NCI-H82 treated with DMSO at 0.1 percent for 48 hours (cell line): ENCODE measurements around the gene RNU6-1.

Experiments
- DNase-seq: peaks from one replicate; lab custom pipeline; 2025; ENCODE audit not compliant: unreplicated experiment; lab: John Stamatoyannopoulos, UW

The RNU6-1 gene

GRCh38 chr15:67822537-67823313 is 17.1 kb downstream of the RNU6-1 start:
- no peak for DNase-seq

GRCh38 chr15:67821784-67822440 is 17.9 kb downstream of the RNU6-1 start:
- DNase-seq, result no peak

- no peak for DNase-seq
Observed at GRCh38 chr15:67820992-67821783, 18.7 kb downstream of the RNU6-1 start.

- no peak for DNase-seq
Observed at GRCh38 chr15:67820122-67820991, 19.5 kb downstream of the RNU6-1 start.

DNA sequence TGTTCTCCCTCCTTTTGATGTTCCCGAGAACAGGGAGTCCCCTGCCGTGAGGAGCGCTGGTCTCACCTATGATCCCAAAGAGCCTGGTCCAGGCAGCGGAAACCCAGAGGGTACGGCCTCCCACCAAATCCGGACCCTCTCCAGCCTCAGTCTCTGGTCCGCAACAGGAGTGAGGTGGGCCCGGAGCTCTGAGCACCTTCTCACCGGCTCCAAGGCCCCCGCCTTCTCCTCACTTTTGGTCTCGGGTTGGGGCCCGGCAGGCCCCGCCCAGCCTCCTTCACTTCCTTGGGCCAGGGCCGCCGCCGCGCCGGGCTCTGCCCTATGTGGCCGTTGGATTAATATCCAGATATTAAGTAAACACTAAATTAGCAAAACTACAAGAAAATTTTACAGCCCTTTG is 20.2 kb downstream of the RNU6-1 start:
- no peak for DNase-seq

DNA sequence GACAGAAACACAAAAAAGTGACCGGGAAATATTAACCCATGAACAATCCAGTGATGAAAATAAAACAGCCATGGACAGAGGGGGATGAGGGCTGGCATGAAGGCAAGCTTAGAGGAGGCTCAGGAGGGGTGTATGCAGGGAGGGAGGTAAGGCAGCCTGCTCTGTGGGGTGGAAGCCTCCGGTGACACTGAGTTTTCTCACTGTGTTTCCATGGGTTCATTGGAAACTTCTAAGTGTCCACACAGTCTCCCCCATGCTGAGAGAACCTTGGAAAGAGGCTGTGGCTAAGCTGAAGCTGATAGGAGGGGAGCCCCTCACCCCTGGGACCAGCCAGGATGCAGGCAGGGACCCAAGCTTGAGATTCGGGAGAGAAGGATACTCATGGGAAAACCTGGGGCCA is 21.4 kb downstream of the RNU6-1 start:
- no peak for DNase-seq

- no peak for DNase-seq
Observed at GRCh38 chr15:67816668-67817067, 23.2 kb downstream of the RNU6-1 start.

DNA sequence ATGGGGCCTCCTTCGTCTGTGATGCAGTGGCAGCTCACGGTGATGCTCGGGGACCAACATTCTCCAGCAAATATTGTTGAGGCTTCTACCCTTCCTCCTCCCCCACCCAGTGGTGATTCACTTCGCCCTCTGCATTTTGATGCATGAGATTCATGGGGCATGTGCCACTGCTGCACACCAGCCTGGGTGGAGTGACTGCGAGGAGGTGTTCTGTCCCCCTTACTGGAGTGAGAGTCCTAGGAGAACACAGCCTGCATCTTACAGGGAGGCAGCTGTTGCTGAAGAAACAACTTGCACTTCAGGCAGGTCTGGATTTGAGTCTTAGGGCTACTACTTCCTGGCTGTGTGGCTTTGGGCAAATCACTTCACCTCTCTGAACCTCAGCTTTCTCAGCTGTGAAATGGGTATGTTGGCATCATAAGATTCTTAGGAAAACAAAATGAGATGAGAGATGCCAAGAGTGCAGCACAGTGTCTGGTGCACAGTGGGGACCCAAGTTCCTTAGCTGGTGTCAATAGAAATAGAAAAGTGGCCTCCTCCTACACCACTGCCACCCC is 24.7 kb downstream of the RNU6-1 start:
- DNase-seq, result no peak

DNA sequence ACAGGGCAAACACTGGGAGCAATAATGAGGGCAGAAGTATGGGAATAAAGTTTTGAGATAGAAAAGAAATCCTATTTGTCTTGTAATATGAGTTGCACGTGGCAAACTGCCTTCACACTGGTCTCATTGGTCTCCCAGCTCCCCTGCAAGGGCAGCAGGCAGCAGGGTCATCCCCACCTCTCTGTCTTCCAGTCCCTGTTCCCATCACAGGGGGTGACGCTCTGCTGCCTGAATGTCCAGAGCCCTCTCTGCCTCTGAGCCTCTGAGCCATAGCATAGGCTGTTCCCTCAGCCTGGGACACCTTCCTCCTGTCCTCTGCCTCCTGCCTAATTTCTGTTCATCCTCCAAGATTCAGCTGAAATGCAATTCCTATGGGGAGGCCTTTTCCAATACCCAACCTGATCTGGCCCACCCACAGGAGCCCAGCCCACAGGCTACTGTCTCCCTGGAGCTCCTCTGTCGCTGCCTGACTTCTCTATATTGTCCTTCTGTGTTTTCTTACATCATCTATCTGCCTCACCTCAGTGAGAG is 26.7 kb downstream of the RNU6-1 start:
- no peak for DNase-seq

- DNase-seq, result no peak
Observed at GRCh38 chr15:67812241-67812644, 27.6 kb downstream of the RNU6-1 start.

GRCh38 chr15:67809866-67810265 is 30.0 kb downstream of the RNU6-1 start:
- DNase-seq, result no peak

- no peak for DNase-seq
Observed at GRCh38 chr15:67809441-67809840, 30.4 kb downstream of the RNU6-1 start.

DNA sequence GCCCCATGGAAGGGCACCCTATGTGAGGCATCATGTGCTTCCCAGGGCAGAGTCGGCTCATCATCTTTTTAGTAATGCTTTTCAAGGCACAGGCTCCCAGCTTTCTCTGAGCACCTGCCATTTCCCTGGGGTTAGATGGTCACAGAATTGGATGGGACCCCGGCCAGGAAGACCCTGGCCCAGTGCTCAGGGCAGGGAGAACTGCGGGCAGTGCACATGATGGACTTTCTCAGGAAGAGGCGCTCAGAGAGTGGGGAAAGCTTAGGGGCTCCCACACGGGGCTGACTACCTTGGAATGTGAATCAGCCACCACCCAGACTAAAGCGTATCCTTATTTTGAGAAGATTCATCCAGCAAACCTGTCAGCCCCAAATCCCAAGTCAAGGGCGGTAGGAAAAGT is 31.0 kb downstream of the RNU6-1 start:
- DNase-seq, result no peak

DNA sequence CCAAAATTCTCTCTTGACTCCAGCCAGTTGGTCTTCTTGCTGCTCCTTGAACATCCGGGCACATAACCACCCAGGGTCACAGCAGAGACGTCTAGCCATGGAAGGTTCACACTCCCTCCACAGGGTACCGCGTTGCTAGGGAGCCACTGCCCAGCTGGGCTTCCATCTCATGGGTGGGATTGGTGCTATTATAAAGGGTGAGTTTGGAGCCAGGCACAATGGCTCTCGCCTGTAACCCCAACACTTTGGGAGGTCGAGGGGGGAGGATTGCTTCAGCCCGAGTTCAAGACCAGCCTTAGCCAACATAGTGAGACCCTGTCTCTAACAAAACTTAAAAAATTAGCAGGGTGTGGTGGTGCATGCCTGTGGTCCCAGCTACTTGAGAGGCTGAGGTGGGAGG is 32.0 kb downstream of the RNU6-1 start:
- DNase-seq, result no peak

DNA sequence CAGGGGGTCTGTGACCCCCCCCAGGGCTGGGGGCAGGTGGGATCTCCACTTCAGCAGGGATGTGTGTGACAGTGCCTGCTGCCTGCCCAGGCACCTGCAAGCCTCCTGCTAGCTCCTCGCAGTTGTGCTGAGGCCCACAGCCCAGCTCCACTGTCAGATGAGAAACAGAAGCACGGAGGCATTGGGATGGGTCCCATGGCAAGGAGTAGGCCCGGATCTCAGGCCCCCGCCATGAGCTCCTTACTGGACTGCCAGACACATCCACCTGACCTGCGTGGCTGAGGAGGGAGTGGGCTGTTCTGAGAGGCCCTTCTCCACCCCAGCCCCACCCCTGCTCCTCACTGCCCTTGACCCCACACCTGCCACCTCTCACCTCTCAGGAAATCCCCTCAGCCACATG is 32.7 kb downstream of the RNU6-1 start:
- no peak for DNase-seq

DNA sequence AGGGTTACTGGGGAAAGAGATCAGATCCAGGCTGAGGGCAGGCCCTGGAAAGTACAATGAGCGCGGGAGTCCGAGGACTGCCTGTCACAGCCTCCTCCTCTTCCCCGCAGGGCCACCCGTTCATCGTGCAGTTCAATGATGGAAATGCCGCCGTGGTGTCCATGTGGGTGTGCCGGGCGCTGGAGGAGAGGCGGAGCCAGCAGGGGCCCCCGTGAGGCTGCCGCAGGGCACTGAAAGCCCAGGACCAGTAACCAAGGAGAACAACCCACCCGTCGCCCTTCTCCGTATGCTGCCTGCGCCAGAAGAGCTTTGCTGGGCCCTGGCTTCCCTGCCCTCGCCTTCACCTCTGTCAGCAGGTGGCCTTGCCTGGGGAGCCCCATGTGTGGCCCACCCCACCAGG is 33.3 kb downstream of the RNU6-1 start:
- no peak for DNase-seq

DNA sequence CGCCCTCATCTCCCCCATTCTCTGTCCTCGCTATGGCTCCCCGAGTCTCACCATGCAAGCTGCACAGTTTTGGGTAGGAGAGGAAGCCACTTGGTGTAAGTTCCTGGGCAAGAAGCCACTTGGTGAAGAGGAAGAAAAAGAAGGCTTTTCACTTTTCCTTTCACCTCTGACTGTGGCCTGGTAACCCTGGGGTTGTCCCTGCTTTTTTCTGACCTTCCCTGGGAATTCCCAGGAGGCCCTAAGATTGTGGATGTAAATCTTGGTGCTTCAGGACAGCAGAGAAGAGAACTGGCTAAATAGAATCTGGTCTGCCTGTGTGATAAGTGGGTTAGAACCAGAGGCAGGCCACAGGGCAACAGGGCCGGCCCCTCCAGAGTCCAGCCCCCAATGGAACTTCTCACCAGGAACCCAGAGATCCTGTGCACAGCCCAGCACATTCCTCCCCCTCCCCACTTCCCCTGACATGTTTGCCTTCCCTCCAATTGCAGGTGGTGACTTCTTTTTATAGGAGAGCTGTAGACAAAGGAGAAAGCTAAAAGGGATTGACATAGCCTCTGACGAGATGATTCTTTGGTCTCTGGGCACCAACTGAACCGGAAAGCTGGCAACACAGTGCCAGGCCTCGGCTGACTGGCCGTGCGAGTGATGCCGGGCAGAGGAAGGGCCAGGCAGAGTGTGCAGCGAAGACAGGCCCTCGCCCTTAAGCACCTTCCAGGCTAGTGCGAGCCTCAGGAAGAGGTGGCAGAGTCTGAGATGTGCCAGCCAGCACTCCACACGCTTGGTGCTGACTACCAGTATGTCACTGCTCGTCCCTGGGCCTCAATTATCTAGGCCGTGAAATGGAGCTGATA is 34.0 kb downstream of the RNU6-1 start:
- DNase-seq, result no peak

DNA sequence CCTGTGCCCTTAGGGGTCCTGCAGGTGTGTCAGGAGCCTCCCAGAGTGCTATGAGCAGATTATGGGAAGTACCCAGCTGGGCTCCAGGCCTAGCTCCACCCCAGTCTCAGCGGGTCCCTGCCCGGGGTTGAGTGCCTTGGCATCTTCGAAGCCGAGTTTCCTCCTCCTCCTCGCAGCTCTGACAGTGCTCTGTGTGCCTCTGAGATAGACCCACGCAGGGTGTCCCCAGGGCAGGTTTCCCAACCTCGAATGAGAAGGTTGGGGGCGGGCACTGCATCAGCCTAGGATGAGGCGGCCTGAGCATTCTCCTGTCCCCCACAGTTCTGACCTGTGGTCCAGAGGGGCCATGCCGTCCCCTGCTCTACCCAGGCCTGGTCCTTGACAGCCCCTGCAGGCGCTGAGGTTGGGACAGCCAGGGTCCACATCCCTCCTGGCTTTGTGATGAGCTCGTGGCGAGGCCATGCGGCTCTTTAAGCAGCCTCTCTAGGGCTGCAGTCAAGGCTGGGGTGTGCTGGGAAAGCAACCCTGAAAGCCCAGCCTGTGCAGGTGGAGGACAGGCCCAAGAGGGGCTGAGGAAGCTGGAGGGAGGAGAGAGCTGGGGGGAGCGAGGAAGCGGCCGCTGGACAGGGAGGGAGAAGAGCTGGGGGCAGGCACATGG is 34.7 kb downstream of the RNU6-1 start:
- DNase-seq, result no peak
